GM12801 (cell line): Measurements from ENCODE around the gene KCTD19.

Experiments
- TF ChIP-seq, protein P1 (sequence below): IDR thresholded peaks from one replicate; pipeline ENCODE4 v1.5.1; 2011; ENCODE audit warnings: control low read depth; ENCODE audit not compliant: insufficient read length; ENCODE audit errors: extremely low read depth

KCTD19 gene

DNA sequence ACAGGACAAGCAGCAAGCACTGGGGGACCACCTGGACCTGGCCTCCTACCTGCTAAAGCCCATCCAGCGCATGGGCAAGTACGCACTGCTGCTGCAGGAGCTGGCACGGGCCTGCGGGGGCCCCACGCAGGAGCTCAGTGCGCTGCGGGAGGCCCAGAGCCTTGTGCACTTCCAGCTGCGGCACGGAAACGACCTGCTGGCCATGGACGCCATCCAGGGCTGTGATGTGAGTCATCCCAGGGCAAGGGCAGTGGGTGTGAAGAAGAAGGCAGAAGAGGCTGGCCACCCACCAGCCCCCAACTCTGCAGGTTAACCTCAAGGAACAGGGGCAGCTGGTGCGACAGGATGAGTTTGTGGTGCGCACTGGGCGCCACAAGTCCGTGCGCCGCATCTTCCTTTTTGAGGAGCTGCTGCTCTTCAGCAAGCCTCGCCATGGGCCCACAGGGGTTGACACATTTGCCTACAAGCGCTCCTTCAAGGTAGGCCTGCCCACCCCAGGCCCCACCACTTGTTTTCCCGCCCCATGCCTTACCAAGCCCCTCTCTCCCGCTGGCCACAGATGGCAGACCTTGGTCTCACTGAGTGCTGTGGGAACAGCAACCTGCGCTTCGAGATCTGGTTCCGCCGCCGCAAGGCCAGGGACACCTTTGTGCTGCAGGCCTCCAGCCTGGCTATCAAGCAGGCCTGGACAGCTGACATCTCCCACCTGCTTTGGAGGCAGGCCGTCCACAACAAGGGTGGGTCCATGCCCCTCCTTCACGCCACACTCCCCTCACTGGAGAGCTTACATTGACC is 39.9 kb downstream of the KCTD19 start:
- TF ChIP-seq, protein P1, sequence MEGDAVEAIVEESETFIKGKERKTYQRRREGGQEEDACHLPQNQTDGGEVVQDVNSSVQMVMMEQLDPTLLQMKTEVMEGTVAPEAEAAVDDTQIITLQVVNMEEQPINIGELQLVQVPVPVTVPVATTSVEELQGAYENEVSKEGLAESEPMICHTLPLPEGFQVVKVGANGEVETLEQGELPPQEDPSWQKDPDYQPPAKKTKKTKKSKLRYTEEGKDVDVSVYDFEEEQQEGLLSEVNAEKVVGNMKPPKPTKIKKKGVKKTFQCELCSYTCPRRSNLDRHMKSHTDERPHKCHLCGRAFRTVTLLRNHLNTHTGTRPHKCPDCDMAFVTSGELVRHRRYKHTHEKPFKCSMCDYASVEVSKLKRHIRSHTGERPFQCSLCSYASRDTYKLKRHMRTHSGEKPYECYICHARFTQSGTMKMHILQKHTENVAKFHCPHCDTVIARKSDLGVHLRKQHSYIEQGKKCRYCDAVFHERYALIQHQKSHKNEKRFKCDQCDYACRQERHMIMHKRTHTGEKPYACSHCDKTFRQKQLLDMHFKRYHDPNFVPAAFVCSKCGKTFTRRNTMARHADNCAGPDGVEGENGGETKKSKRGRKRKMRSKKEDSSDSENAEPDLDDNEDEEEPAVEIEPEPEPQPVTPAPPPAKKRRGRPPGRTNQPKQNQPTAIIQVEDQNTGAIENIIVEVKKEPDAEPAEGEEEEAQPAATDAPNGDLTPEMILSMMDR, result no peak

DNA sequence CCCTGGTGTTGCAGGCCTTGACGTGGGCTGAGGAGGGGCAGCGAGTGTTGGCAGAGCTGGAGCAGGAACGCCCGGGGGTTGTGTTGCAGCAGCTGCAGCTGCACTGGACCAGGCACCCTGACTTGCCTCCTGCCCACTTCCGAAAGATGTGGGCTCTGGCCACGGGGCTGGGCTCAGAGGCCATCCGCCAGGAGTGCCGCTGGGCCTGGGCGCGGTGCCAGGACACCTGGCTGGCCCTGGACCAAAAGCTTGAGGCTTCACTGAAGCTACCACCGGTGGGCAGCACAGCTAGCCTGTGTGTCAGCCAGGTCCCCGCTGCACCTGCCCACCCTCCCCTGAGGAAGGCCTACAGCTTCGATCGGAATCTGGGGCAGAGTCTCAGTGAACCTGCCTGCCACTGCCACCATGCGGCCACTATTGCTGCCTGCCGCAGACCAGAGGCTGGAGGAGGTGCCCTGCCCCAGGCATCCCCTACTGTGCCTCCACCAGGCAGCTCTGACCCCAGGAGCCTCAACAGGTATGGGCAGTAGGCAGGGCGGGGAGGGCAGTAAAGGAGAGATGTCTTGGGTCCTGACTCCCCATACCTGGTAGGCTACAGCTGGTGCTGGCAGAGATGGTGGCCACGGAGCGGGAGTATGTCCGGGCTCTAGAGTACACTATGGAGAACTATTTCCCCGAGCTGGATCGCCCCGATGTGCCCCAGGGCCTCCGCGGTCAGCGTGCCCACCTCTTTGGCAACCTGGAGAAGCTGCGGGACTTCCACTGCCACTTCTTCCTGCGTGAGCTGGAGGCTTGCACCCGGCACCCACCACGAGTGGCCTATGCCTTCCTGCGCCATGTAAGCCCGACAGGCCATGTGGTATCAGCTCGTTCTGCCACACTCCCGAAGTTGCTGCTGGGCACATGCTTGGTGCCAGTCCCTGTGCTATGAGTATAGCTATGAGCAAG is 41.6 kb downstream of the KCTD19 start:
- TF ChIP-seq, protein P1, result no peak

DNA sequence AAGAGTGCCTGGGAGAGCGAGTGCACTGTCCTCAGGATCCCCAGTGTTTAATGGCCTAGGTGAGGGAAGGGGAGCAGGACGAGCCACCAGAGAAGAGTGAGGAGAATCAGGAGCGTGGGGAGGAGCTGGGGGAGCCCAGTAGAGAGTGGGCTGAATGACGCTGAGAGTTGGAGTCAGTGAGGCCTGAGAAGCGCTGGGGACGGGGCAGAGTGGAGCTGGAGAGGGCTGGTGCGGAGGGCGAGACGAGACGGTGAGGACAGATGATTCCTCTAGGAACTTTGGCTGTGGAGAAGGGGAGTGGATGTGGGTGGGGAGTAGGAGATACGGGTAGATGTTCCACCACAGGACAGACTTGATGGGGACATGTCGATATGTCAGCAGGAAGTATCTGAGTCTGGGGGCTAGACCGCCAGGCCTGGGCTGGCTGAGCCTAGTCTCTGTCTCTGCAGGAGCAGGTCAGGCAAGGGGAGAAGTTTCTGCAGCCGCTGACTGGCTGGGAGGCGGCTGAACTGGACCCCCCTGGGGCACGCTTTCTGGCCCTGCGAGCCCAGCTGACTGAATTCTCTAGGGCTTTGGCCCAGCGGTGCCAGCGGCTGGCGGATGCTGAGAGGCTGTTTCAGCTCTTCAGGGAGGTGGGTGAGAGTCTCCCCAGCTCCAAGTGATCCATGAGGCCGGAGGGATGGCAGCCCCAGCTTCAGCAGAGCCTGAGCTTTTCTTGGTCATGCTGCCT is 42.5 kb downstream of the KCTD19 start:
- TF ChIP-seq, protein P1, result no peak

DNA sequence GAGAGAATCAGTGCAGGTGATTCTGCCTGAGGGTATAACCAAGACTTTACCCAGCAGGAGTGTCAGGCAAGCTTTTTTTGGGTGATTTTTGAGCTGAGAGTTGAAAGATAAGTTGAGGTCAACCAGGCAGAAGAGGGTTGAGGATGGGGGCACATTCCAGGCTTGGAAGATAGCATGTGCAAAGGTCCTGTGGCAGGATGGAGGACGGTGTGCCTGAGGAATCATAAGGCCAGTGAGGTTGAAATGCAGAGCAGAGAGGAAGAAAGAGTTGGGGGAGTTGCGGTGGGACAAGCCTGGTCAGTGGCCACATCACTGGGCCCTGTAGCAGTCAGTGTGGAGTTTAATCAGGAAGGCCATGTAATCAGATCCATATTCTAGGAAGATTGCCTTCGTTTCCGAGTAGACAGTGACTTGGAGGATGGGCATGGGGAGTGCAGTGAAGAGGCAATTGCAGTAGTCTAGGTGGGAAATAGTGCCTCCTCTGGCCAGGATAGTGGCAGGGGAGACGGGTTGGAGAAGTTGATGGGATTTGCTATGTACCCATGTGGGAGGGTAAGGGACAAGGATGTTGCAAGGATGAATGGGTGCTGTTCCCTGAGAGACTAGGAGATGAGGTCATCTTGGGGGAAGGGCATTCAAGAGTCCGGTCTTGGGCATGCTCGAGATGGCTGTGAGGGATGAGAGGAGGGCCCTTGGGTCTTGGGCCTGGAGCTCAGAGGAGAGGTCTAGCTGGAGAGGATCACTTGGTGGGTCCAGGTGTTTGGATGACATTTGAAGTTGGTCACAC is 43.3 kb downstream of the KCTD19 start:
- TF ChIP-seq, protein P1, result no peak

DNA sequence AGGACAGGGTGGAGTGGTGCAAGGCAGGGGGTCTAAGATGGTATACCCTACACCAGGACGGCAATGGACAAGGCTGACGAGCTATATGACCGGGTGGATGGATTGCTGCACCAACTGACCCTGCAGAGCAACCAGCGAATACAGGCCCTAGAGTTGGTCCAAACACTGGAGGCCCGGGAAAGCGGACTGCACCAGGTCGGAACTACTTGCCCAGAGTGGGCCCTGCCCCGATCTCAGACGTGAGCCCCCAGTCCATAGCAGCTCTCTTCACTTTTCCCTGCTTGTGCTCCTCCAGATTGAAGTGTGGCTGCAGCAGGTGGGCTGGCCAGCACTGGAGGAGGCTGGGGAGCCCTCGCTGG is 44.1 kb downstream of the KCTD19 start:
- TF ChIP-seq, protein P1, result no peak

DNA sequence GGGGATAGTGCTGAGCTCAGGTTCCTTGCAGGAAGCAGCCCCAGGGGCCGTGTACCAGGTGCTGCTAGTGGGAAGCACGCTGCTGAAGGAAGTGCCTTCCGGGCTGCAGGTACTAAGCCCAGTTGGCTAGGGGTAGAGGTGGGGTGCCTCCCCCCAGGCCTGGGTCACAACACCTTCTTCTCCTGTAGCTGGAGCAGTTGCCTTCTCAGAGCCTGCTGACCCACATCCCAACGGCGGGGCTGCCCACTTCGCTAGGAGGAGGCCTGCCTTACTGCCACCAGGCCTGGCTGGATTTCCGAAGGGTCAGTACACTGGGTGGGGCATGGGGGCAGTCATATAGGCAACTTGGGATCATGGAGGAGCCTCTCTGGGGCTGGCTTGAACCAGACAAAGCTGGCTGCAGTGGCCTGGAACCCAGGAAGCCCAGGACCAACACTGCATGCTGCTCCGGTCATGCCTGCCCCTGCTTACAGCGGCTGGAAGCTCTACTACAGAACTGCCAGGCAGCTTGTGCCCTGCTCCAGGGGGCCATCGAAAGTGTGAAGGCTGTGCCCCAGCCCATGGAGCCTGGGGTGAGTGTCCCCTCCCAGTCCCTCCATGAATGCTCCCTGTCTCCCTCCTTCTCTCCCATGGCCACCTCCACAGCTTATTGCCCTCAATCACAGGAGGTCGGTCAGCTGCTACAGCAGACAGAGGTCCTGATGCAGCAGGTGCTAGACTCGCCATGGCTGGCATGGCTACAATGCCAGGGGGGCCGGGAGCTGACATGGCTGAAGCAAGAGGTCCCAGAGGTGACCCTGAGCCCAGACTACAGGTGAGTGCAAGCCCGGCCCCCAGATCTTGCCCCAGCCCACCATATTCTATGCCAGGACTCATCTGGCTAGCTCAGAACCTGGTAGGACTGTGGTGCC is 44.8 kb downstream of the KCTD19 start:
- TF ChIP-seq, protein P1, result no peak
